Muscle layer of colon (tissue), 2 donors: ENCODE measurements around the gene EVA1A.

Experiments
- H3K27ac ChIP-seq: one replicate; pipeline ENCODE4 v1.7.0; 2013; ENCODE audit warnings: low read depth, mild to moderate bottlenecking, low read length, moderate library complexity
- H3K27me3 ChIP-seq, 2 donors: one replicate each; pipeline ENCODE4 v1.7.0; 2013; ENCODE audit warnings: low read length in 2 of 2, mild to moderate bottlenecking in 2 of 2; ENCODE audit not compliant: insufficient read depth in 2 of 2, control insufficient read depth in 1 of 2
- H3K36me3 ChIP-seq: one replicate; pipeline ENCODE4 v1.7.0; 2013; ENCODE audit warnings: mild to moderate bottlenecking, low read length; ENCODE audit not compliant: insufficient read depth
- H3K4me1 ChIP-seq: one replicate; pipeline ENCODE4 v1.7.0; 2013; ENCODE audit warnings: mild to moderate bottlenecking, low read length; ENCODE audit not compliant: insufficient read depth
- H3K4me3 ChIP-seq, 2 donors: one replicate each; pipeline ENCODE4 v1.7.0; 2013; ENCODE audit warnings: low read length in 2 of 2, low read depth in 1 of 2, mild to moderate bottlenecking in 1 of 2, moderate library complexity in 1 of 2
- H3K9ac ChIP-seq: one replicate; pipeline ENCODE4 v1.7.0; 2013; ENCODE audit warnings: low read length
- H3K9me3 ChIP-seq: one replicate; pipeline ENCODE4 v1.7.0; 2013; ENCODE audit warnings: mild to moderate bottlenecking, low read length
- donor health status: abdominal sarcoma.
- donor health status: Adenocarcinoma of cecum.

Gene EVA1A

GRCh38 chr2:75547345-75548035 is 13.2 kb downstream of the EVA1A start:
- no peak overlapping the region for H3K27ac ChIP-seq

DNA sequence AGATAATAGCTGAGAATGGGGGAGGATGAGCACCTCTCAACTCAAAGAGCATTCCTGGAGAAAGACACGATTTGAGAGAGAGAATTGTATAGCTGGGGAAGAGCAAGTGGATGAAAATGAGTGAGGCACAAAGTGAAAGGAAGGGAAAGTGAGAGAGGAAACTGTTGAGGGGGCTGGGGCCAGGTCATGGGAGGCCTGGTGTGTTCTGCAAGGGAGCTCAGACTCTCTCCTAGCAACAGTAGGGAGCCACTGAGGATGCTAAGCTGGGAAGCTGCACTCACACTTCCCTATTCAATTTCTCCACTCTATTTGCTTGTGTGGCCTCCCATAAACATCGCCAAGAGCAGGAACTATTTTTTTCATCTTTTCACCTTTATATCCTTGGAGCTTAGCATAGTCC is 14.8 kb downstream of the EVA1A start:
- Histone ChIP-seq H3K4me3 (no peak overlapping the region), H3K27ac (no peak overlapping the region), H3K36me3 (no peaks in the 10 kb centered on the region), H3K9me3 (no peaks in the 10 kb centered on the region), H3K9ac (no peak overlapping the region), H3K4me1 (no peaks in the 10 kb centered on the region), H3K27me3 (no peaks in the 10 kb centered on the region)

More at GRCh38 chr2:75547345-75548035, 13.2 kb downstream of the EVA1A start:
- H3K4me3 ChIP-seq, result no peak overlapping the region
- no peaks in the 10 kb centered on the region for H3K36me3 ChIP-seq
- H3K9ac ChIP-seq, result no peak overlapping the region
- H3K4me1 ChIP-seq, result no peaks in the 10 kb centered on the region
- no peaks in the 10 kb centered on the region for H3K9me3 ChIP-seq
- H3K27me3 ChIP-seq, result no peaks in the 10 kb centered on the region

- Histone ChIP-seq H3K27ac (no peak overlapping the region), H3K4me3 (no peak overlapping the region), H3K36me3 (no peaks in the 10 kb centered on the region), H3K4me1 (no peaks in the 10 kb centered on the region), H3K9ac (no peak overlapping the region), H3K27me3 (no peaks in the 10 kb centered on the region), H3K9me3 (no peaks in the 10 kb centered on the region)
Measured at GRCh38 chr2:75545387-75545786, 15.4 kb downstream of the EVA1A start.

DNA sequence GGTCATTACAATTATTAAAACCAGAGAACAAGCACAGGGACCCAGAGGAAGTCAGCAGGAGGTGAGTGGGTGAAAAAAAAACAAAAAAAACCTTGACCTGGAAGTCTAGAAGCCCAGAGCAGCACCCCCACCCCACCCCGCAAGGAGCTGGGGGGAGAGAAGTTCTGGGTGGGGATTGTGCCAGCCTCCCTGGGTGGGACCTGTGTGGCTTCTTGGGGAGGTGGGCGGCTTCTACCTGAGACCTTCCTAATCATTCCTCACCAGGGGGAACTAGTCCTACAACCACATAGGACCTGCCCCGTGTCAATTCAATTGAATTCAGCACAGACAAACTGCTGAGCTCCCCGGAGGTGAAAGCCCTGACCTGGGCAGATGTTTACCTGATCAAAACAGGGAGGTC is 17.3 kb downstream of the EVA1A start:
- Histone ChIP-seq H3K4me3 (no peak overlapping the region), H3K4me1 (no peaks in the 10 kb centered on the region), H3K9ac (no peak overlapping the region), H3K9me3 (no peaks in the 10 kb centered on the region), H3K27ac (no peak overlapping the region), H3K27me3 (no peaks in the 10 kb centered on the region), H3K36me3 (no peaks in the 10 kb centered on the region)

GRCh38 chr2:75541430-75541829 is 19.3 kb downstream of the EVA1A start:
- H3K27ac ChIP-seq, result no peak overlapping the region
- H3K27me3 ChIP-seq, result no peaks in the 10 kb centered on the region
- no peaks in the 10 kb centered on the region for H3K9me3 ChIP-seq
- H3K9ac ChIP-seq, result no peak overlapping the region
- H3K4me1 ChIP-seq, result no peaks in the 10 kb centered on the region
- H3K36me3 ChIP-seq, result no peaks in the 10 kb centered on the region
- H3K4me3 ChIP-seq, result no peak overlapping the region

DNA sequence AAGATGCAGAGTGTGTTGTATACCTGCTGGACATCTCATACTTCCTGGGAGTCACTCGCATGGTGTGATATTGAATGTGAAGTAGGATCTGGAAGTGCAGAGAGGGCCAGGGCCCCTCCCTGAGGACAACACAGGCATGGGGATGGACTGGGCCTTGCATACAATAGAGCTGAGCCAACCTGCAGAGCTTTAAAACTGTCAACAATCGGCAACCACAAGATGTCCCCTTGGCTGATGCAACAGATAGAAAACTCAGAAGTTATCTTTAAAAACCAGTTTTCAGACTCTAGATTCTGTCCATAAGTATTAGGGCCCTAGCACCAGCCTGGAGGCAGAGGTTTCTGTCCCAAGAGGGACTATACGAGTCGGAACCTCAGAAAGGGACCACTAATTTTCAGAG is 19.7 kb downstream of the EVA1A start:
- H3K27ac ChIP-seq, result no peak overlapping the region
- H3K27me3 ChIP-seq, result no peaks in the 10 kb centered on the region
- H3K4me3 ChIP-seq, result no peak overlapping the region
- no peaks in the 10 kb centered on the region for H3K36me3 ChIP-seq
- H3K9ac ChIP-seq, result no peak overlapping the region
- no peaks in the 10 kb centered on the region for H3K9me3 ChIP-seq
- H3K4me1 ChIP-seq, result no peaks in the 10 kb centered on the region

GRCh38 chr2:75539955-75540716 is 20.6 kb downstream of the EVA1A start:
- no peaks in the 10 kb centered on the region for H3K9me3 ChIP-seq
- no peak overlapping the region for H3K9ac ChIP-seq
- no peaks in the 10 kb centered on the region for H3K4me1 ChIP-seq
- no peak overlapping the region for H3K27ac ChIP-seq
- no peaks in the 10 kb centered on the region for H3K27me3 ChIP-seq
- no peaks in the 10 kb centered on the region for H3K36me3 ChIP-seq
- H3K4me3 ChIP-seq, result no peak overlapping the region

DNA sequence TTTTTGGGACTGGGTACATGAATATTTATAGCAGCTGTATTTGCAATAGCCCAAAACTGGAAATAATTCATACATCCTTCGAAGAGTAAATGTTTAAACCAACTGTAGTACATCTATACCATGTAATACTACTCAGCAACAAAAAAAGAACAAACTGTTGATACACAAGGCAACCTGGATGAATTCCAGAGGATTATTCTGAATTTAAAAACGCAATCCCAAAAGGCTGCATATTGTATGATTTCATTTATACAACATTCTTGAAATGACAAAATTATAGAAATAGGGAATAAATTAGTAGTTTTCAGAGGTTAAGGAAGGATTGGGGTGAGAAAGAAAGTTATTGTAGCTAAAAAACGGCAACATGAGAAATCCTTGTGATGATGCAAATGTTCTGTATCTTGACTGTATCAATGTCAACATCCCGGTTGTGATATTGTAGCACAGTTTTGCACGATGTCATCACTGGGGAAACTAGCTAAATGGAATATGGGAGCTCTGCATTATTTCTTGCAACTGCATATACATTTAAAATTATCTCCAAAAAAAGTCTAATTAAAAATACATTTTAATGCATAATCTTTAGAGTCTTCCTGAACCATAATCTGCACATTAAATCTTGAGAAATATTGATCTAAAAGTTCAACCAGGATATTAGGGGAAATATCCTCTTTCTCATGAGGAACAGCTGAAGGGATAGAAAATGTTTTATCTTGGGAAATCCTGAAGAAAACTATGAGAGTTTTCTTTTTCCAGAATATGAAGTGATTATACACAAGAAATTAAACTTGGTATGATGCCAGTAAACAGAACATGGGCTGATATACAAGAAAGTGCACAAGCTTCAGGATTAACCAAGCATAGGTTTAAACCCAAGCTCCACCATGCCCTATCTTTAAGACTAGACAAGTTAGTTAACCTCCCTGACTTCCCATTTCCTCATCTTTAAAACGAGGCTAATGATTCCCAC is 21.9 kb downstream of the EVA1A start:
- Histone ChIP-seq H3K27ac (no peak overlapping the region), H3K36me3 (no peaks in the 10 kb centered on the region), H3K9ac (no peak overlapping the region), H3K27me3 (no peaks in the 10 kb centered on the region), H3K4me1 (no peaks in the 10 kb centered on the region), H3K4me3 (no peak overlapping the region), H3K9me3 (no peaks in the 10 kb centered on the region)

GRCh38 chr2:75537658-75538057 is 23.1 kb downstream of the EVA1A start:
- no peak overlapping the region for H3K27ac ChIP-seq
- no peaks in the 10 kb centered on the region for H3K27me3 ChIP-seq
- H3K4me3 ChIP-seq, result no peak overlapping the region
- no peaks in the 10 kb centered on the region for H3K36me3 ChIP-seq
- H3K9ac ChIP-seq, result no peak overlapping the region
- no peaks in the 10 kb centered on the region for H3K4me1 ChIP-seq
- H3K9me3 ChIP-seq, result no peaks in the 10 kb centered on the region

GRCh38 chr2:75533135-75533534 is 27.6 kb downstream of the EVA1A start:
- Histone ChIP-seq H3K4me1 (no peaks in the 10 kb centered on the region), H3K4me3 (no peak overlapping the region), H3K27ac (no peak overlapping the region), H3K27me3 (no peaks in the 10 kb centered on the region), H3K9ac (no peak overlapping the region), H3K36me3 (no peaks in the 10 kb centered on the region), H3K9me3 (no peaks in the 10 kb centered on the region)

- Histone ChIP-seq H3K36me3 (no peaks in the 10 kb centered on the region), H3K9ac (no peak overlapping the region), H3K27me3 (no peaks in the 10 kb centered on the region), H3K27ac (no peak overlapping the region), H3K4me1 (no peaks in the 10 kb centered on the region), H3K4me3 (no peak overlapping the region), H3K9me3 (no peaks in the 10 kb centered on the region)
Measured at GRCh38 chr2:75532488-75532887, 28.3 kb downstream of the EVA1A start.
